G401 (cell line): ENCODE data around the gene SIK3. TPM values are rescaled to one million over a fixed set of nuclear protein-coding genes. Genes with fewer than 3 reads are reported as not detected.
"Not testable (repeated sequence)": the region's sequence is repeated elsewhere in the genome, so short reads cannot be mapped to it uniquely, and the experiment has no call there.

Experiments
- DNase-seq: peaks from one replicate; pipeline ENCODE4 v3.0.0-alpha.2; 2015; ENCODE audit warnings: low spot score
- in situ Hi-C: cut with HindIII; loops from 2 replicates; pipeline ENCODE4 v1.10.0; 2016; ENCODE audit warnings: low sequenced_read_pairs, mixed read lengths
- total RNA-seq: library from RNA; depleted of rRNA; stranded (reverse); fragments of >200 nt; shearing (Covaris generic); gene quantifications from 2 replicates; pipeline ENCODE4 v1.2.3, GENCODE V29; 2014; rRNA removed

SIK3 gene
- 6.5 and 8.1 TPM in 2 replicates for total RNA-seq

DNA sequence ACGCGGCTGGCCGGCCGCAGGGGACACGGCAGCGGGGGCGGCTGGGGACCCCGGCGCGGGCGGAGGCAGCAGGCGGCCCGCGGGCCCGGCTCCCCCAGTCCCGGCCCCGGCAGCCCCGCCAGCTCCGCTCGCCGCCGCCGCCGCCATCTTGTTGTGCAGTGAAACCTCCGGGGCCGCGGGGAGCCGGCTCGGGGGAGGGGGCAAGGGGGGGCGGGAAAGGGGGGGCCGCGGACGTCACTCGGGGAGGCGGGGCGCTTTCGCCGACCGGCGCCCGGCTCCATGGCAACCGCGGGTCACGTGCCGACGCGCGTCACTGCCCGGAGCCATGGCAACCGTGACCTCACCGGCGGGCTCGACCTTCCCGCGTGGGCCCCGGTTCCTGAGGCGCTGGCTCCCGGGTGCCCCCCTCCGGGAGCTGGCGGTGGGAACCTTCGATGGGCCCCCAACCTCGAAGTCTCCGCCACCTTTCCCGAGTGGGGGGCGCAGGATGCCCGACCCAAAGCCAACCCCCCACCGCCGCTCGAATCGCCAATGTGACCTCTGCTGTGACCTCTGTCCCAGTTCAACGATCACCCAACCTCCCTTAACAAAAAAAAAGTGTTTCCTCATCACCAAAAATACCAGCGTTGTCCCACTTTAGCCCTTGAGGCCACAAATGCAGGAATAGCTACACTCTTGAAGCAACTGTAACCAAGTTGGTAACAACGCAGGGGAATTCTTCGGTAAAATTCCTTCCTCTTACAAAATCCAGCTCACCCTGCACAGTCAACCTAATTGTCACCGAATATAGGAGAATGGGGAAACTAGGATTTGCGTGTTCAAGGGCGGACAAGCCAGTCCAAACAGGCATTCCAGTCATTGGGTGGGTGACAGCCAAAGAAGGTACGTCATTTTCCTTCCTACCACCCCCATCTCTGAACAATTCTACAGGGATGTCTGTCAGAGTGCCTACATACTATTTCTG lies at the start of gene SIK3:
SIK3 (minus strand) TSS at position 160 of the 964 bp plus-strand sequence; CDS start at position 147, 13 bp downstream.
- in situ Hi-C loops = no loop called here
- DNase-seq = peak; percentile 90

DNA sequence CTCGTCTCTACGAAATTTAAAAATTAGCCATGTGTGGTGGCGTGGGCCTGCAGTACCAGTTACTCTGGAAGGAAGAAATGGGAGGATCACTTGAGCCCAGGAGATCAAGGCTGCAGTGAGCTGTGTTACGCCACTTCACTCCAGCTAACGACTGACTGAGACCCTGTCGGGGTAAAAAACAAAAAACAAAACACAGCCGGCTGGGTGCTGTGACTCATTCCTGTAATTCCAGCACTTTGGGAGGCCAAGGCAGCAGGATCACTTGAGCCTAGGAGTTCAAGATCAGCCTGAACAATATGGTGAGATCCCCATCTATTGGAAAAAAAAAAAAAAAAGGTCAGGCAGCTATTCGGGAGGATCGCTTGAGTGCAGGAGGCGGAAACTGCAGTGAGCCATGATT lies 48.3 kb upstream of the SIK3 start:
- in situ Hi-C loops = no loop called here
- no peak for DNase-seq

DNA sequence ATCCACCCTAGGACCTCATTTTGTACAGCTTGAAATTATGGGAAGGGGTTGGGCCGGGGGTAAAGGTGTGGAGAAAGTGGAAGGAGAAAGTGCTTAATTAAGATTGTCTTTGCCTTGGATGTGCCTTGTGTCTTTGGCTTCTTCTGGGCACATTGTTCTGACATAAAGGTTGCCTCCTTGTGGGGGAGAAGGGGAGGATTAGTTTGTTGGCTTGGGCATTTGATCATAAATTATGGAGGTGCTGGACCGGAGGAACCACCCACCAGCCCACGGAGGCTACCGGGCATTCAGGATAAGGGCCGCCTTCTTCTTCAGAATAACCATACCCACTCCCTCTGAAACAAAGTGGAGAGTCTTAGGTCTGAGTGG lies 47.1 kb upstream of the SIK3 start:
- in situ Hi-C loops = no loop called here
- no peak for DNase-seq

DNA sequence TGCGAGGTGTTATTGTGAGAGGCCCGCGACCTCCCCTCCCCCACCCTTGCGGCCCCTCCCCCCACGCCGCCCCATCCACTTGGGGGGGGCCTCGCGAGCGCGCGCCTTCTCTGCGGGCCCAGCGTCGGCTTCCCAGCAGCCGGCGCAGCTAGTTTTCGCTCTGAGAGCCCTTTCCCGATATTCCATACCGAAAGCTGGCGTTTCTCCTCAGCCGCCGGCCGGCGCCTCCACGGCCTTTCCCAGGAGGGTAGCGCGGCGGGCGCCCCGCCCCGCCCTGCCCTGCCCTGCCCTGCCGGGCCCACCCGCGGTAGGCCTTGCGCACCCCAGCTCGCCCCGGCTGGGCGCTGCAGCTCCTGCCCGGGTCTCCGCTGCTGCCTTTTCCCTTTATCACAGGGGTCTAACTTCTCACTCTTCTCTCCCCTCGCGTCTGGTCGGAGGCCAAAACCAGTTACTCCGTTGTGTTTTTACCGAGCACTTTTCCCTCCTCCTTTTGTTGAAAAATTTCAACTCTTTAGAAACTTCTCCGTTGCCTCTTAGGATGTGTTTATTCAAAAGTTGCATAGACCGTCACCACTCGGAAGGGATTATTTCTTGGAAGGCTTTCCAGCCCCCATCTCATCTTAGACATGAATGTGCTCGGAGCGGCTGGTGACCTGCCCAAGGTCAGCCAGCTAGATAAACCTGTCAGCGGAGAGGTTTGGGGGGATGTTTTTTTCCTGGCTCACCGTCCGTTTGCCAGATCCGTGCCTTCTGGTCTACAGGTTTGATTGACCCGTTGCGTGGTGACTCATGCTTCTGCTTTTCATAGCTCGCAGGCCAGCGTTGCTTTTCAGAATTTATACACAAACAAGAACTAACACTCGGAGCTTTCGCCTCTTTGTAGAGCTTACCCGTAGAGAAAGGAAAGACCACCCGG lies 46.5 kb upstream of the SIK3 start:
- DNase-seq = peak; percentile 33
- in situ Hi-C loops = no loop called here

GRCh38 chr11:117143871-117144476 lies 45.7 kb upstream of the SIK3 start, which contains the start of gene PAFAH1B2:
TSS of gene PAFAH1B2 (plus strand) at chr11:117144287. CDS start at chr11:117152448, 8,161 bp downstream.
- DNase-seq = peak; percentile 96
- in situ Hi-C loops = no loop called here

- DNase-seq = peak; percentile 92
- in situ Hi-C loops = no loop called here
Measured at GRCh38 chr11:117143390-117143789, 45.2 kb upstream of the SIK3 start.

DNA sequence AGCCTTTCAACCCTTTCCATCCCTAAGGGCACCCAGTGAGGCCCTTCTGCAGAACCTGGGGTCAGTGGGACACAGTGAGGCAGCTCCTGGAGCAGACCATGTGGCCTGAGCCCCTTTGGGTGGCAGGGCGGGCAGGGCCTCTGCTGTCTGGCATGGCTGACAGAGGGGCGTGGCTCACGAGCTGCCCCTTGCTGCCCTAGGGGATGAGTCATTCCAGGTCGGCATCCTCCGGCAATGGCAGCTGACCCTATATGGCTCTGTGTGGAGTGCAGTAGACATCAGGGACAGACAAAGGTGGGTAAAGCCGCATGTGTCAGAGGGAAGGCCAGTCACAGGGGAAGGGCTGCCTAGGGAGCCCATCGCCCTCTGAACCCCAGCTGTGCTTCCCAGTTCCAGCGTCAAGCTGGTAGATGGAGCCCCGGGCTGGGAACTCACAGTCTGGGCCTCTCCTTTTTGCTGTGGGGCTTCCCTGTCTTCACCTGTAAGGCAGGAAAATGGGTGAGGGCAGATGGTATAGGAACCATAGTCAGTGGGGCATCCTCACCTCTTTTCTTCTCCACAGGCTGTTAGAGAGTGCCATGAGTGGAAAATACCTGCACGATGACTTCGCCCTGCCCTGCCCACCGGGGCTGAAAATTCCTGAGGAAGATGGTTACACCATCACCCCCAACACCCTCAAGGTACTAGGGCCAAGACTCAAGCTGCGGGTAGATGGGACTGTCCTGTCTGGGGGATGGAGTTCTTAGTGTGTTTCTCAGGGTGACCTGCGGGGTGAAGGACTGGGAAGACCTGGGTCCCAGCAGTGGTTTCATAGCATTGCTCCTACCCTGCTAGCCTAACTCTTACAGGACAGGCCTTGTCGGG lies 39.2 kb upstream of the SIK3 start:
- DNase-seq, in situ Hi-C loops: not testable (repeated sequence)

- DNase-seq, in situ Hi-C loops: not testable (repeated sequence)
Measured at GRCh38 chr11:117134979-117135378, 36.8 kb upstream of the SIK3 start.

GRCh38 chr11:117134431-117134830 lies 36.2 kb upstream of the SIK3 start:
- DNase-seq = no peak
- in situ Hi-C loops = no loop called here

DNA sequence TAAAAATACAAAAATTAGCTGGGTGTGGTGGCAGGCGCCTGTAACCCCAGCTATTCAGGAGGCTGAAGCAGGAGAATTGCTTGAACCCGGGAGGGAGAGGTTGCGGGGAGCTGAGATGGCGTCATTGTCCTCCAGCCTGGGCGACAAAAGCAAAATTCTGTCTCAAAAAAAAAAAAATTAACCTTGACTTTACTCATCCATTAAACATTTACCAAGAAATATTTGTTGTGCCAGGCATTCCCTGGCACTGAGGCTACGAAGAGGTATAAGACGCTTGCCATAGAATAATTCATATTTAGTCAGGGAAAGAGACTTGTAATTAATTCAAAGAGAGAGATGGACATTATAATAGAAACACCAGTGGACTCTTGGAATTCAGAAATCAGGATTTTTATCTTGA lies 32.7 kb upstream of the SIK3 start:
- no peak for DNase-seq
- in situ Hi-C loops = no loop called here

DNA sequence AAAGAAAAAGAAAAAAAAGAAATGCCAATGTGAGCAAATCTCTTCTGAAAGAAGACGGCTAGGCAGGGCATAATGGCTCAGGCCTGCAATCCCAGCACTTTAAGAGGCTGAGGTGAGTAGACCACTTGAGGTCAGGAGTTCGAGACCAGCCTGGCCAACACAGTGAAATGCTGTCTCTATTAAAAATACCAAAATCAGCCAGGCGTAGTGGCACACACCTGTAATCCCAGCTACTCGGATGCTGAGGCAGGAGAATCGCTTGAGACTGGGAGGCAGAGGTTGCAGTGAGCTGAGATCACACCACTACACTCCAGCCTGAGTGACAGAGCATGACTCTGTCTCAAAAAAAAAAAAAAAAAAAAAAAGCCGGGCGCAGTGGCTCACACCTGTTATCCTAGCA lies 32.2 kb upstream of the SIK3 start:
- DNase-seq, in situ Hi-C loops: not testable (repeated sequence)

- DNase-seq = no peak
- in situ Hi-C loops = no loop called here
Measured at GRCh38 chr11:117128289-117128688, 30.1 kb upstream of the SIK3 start.

DNA sequence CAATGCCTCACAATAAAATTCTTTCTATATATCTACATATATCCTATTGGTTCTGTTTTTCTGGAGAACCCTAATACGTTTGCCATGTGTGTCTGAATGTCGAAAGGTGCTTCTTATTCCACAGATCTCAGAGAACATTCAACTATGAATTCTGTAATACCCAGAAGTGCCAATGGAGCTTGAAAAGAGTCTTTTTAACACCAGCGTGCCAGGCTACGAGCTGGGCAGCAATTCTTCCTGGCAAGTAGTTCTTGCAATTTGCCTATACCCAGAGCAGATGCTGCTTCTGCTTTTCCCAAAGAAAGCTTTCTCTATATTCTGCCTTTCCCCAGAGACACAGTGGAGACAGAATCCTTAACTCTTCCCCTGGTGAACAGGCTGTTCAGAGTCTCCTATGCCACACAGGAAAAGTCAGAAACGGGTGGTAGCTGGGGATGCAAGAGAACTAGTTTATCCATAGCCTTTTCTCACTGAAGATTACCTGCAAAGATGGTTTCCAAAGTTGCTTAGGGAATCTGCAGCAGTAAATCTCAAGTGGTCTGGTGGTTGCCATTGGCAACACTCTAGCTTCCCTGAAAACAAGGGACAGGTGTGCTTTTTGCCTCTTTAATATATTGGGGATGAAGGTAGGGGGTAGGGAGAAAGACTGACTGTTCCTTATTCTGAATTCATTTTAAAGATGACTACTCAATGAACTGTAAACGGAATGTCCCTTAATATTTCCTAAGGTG lies 29.1 kb upstream of the SIK3 start:
- DNase-seq = no peak
- in situ Hi-C loops = no loop called here

DNA sequence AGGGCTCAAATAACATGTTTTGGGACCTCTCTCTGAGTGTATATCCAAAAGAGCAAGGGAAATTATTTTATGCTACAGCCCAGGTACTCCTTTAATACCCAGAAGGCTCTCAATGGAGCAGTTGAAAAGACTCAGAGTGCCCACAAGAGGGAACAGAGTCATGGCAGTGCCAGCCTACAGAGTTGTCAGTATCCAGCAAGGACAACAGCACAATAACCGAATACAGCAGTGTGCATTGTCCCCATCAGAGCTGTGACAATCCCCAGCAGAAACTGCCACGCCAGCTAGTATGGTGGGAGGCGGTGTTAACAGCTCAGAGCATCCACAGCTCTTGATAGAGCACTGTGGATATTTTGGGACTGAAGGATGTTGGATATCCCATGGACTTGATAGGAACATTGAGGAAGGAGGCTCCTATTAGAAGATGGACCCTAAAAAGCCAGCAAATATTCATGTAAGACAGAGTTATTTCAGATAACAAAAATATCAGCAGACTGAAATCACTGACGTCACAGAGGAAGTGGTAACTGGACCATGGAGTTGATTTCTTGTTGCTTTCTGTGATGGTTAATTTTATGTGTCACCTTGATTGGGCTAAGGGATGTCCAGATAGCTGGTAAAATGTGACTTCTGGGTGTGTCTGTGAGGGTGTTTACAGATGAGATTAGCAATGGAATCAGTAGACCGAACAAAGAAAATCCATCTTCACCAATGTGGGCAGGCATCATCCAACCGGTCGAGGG lies 28.2 kb upstream of the SIK3 start:
- in situ Hi-C loops = no loop called here
- no peak for DNase-seq

GRCh38 chr11:117122556-117122955 lies 24.3 kb upstream of the SIK3 start:
- in situ Hi-C loops = no loop called here
- DNase-seq = no peak

- DNase-seq = no peak
- in situ Hi-C loops = no loop called here
Measured at GRCh38 chr11:117121176-117121575, 22.9 kb upstream of the SIK3 start.

DNA sequence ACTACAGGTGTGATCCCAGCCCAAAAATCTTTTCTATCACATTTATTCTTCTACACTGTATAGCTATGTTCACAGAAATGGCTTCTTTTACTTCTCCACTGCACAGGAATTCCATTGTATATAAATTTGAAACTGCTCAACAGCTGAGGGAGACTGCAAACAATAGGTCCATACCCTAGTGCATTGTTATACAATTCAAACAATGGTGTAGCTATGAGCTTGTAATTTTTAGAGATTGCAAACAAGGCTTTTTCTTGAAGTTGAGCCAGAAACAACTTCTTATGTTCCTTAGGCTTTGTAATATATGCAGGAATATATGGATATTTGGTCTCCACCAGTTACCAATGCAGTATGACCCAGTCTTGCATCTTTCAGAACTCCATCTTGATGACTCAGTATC lies 19.5 kb upstream of the SIK3 start:
- in situ Hi-C loops = no loop called here
- no peak for DNase-seq
